ENCODE measurements around the gene SERPINB8.
"Not testable (repeated sequence)": the region's sequence is repeated elsewhere in the genome, so short reads cannot be mapped to it uniquely, and the experiment has no call there.

The SERPINB8 gene

GRCh38 chr18:63969942-63970808 lies at the start of gene SERPINB8:
SERPINB8 (plus strand) TSS chr18:63970081; CDS start chr18:63978309, 8,228 bp downstream.
- ATAC-seq = peak; percentile 90 to 93

GRCh38 chr18:63922049-63922448 lies 47.8 kb upstream of the SERPINB8 start:
- no peak for ATAC-seq

- ATAC-seq = no peak
Measured at GRCh38 chr18:63924551-63924950, 45.3 kb upstream of the SERPINB8 start.

GRCh38 chr18:63928331-63928730 lies 41.5 kb upstream of the SERPINB8 start:
- no peak for ATAC-seq

GRCh38 chr18:63929369-63929768 lies 40.5 kb upstream of the SERPINB8 start:
- not testable (repeated sequence) for ATAC-seq

GRCh38 chr18:63930773-63931354 lies 39.0 kb upstream of the SERPINB8 start:
- ATAC-seq = no peak

- peak; percentile 77 to 82 for ATAC-seq
Measured at GRCh38 chr18:63936156-63936931, 33.5 kb upstream of the SERPINB8 start.

- ATAC-seq = no peak
Measured at GRCh38 chr18:63936932-63937393, 32.9 kb upstream of the SERPINB8 start.

- no peak for ATAC-seq
Measured at GRCh38 chr18:63940008-63940407, 29.9 kb upstream of the SERPINB8 start.

- ATAC-seq = not testable (repeated sequence)
Measured at GRCh38 chr18:63940543-63941050, 29.3 kb upstream of the SERPINB8 start.

GRCh38 chr18:63947051-63947790 lies 22.7 kb upstream of the SERPINB8 start:
- ATAC-seq = no peak

GRCh38 chr18:63949068-63949737 lies 20.7 kb upstream of the SERPINB8 start, which contains the start of gene HMSD:
HMSD (plus strand) TSS chr18:63949301; CDS start chr18:63953456, 4,155 bp downstream.
- peak; percentile 72 to 80 for ATAC-seq

- peak; percentile 44 to 54 for ATAC-seq
Measured at GRCh38 chr18:63951302-63951705, 18.6 kb upstream of the SERPINB8 start.

GRCh38 chr18:63953811-63954210 lies 16.1 kb upstream of the SERPINB8 start:
- no peak for ATAC-seq

- ATAC-seq = no peak
Measured at GRCh38 chr18:63956755-63957154, 13.1 kb upstream of the SERPINB8 start.

GRCh38 chr18:63960891-63961290 lies 9.0 kb upstream of the SERPINB8 start:
- ATAC-seq = no peak

GRCh38 chr18:63961435-63961980 lies 8.4 kb upstream of the SERPINB8 start:
- no peak for ATAC-seq

GRCh38 chr18:63962137-63962536 lies 7.7 kb upstream of the SERPINB8 start:
- ATAC-seq = no peak

GRCh38 chr18:63963615-63964256 lies 6.1 kb upstream of the SERPINB8 start:
- peak; percentile 58 to 70 for ATAC-seq

- ATAC-seq = no peak
Measured at GRCh38 chr18:63964908-63965307, 5.0 kb upstream of the SERPINB8 start.
